NCI-H2081 treated with DMSO at 0.1 percent for 48 hours (cell line): ENCODE measurements around the gene SGMS1.

Source experiments
- DNase-seq: peaks from one replicate; lab custom pipeline; 2025; lab: John Stamatoyannopoulos, UW

Gene SGMS1

GRCh38 chr10:50398381-50398780 lies 225.4 kb downstream of the SGMS1 start:
- DNase-seq: no peak

GRCh38 chr10:50397312-50398140 lies 226.2 kb downstream of the SGMS1 start:
- DNase-seq: no peak

DNA sequence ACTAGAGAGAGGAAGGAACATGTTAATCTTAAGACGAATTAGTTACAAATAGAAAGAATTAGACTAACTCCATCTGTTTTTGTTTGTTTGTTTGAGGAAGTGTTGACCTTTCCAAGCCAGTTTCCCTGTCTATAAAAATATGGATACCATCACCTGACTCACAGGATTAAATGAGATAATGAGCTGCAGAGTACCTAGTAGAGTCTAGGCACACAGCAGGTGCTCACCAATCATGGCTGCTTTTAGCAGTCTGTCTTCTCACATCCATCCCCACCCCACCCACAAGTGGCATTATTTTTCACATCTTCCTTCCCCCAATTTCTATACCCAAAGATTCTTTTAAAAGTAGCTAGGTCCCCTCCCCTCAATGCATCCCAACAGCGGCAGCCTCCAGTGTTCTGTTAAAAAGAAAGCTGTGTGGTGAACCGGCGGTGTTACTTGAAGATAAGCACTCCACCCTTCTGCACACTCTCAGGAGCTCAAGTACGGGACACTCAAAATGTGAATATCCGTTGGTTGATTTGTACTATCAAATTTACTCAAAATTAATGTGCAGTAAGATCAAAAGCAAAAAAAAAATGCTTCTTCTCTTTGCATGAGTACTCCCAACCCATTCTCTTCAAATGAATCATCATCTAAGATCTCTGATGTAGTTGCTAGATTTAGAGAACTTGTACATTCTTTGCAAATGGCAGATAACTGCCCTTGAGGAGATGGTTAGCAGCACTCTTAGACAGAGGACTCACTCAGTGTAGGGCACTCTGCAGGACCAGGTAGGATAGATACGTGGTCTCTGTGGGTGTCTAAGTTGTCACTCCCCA lies 227.1 kb downstream of the SGMS1 start:
- no peak for DNase-seq

- DNase-seq: no peak
These were observed 227.9 kb downstream of the SGMS1 start for GRCh38 chr10:50395851-50396250.

- no peak for DNase-seq
These were observed 228.5 kb downstream of the SGMS1 start for GRCh38 chr10:50395271-50395670.

- no peak for DNase-seq
These were observed 228.9 kb downstream of the SGMS1 start for GRCh38 chr10:50394832-50395231.

- no peak for DNase-seq
These were observed 229.8 kb downstream of the SGMS1 start for GRCh38 chr10:50393784-50394467.

GRCh38 chr10:50392966-50393718 lies 230.6 kb downstream of the SGMS1 start:
- no peak for DNase-seq

DNA sequence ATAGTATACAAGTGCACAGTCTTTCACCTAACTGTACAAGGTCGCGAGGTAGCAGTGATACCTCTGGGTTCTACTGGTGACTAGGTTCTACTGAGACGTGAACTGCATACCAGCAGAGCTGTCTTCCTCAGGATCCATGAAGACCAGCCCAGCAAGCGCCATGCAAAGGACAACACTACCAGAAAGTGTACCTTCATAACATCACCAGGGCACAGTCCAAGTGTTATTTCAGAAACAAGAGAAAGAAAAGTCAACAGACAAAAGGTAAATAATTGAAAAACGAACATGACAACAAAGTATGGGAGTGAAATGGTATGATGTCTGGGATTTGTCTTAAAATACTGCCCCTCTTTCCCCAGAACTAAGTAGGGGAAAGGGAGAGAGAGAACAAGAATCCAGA lies 231.3 kb downstream of the SGMS1 start:
- DNase-seq: no peak

DNA sequence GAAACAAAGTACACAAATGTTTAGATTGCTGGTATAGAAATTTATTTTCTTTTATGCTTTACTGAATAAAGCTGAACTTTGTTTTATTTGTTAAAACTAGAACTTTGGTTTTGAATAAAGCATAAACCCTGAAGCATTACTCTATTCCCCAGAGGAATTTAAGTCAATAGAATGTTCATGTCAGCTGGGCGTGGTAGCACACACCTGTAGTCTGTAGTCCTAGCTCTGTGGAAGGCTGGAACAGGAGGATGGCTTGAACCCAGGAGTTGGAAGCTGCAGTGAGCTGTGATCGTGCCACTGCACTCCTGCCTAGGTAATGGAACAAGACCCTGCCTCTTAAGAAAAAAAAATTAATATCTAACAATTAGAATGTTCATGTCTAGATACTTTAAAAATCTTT lies 233.5 kb downstream of the SGMS1 start:
- no peak for DNase-seq

- no peak for DNase-seq
These were observed 235.6 kb downstream of the SGMS1 start for GRCh38 chr10:50388181-50388580.

GRCh38 chr10:50387732-50388073 lies 236.1 kb downstream of the SGMS1 start:
- no peak for DNase-seq

DNA sequence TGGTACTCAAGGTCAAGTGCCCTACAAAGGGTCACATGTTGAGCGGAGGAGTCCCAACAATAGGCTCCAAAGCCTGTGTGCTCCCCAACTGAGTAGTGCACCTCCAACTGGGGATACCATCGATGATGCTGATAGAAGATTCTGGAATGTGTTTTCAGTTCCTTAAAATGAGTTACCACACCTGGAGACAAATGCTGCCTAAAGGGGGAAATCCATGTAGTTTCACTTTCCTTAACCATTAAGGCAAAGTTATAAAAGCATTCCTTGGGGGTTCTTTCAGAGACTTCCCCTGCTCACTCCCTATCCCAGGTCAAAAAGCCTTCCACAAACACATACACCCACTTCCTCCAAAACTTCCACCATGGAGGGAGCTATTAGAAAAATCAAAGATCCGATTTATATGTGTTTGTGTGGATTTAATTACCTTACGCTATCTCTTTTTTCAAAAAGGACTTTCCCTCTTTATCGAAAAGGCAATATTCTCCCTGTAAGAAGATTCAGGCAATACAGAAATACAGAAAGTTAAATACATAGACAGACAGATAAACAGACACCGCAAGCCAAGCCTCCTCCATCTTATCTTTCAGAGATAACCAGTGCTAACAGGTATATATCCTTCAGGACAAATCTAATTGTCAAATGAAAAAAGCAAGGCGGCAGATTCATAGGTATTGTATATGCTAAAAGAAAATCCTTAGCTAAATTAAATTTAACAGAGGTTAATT lies 236.6 kb downstream of the SGMS1 start:
- no peak for DNase-seq

- no peak for DNase-seq
These were observed 238.1 kb downstream of the SGMS1 start for GRCh38 chr10:50385624-50386023.

DNA sequence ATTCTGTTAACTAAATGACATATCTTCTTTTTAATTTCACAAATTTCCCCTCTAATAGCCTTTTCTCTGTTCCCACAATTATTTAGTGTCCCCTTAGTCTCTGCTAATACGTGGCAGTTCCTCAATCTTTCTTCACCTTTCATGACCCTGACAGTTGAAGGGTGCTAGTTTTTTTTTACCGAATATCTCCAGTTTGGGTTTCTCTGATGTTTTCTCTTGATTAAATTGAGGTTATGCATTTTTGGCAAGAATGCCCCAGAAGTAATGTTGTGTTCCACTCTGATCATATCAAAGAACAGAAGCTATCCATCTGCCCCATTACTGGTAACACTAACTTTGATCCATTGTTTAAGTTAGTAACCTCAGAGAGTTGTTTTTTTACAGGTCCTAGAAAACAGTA lies 238.9 kb downstream of the SGMS1 start:
- no peak for DNase-seq

- no peak for DNase-seq
These were observed 239.5 kb downstream of the SGMS1 start for GRCh38 chr10:50384238-50384637.

- DNase-seq: no peak
These were observed 241.2 kb downstream of the SGMS1 start for GRCh38 chr10:50382576-50383023.

DNA sequence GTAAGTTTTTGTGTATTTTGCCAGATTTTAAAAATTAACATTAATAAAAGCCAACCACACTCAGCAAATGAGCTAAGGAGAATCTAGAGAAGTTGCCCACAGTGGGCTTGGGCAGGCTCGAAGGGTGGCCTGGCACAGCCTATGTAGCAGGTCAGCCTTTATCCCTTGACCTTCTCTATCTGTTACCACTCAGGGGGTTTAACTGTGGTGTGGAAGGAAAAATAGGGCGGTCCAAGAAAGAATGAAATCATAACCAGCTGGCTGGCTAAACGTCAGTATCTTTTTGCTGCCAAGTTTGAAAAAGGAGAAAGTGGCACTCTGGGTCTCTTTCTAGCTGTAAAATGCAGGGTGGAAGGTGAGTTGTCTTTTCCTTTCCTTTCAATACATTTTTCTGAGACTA lies 242.1 kb downstream of the SGMS1 start:
- DNase-seq: no peak

- DNase-seq: no peak
These were observed 244.1 kb downstream of the SGMS1 start for GRCh38 chr10:50379616-50380015.

GRCh38 chr10:50375745-50376144 lies 248.0 kb downstream of the SGMS1 start:
- DNase-seq: no peak

- DNase-seq: no peak
These were observed 248.7 kb downstream of the SGMS1 start for GRCh38 chr10:50375051-50375452.
